Measurements from ENCODE around the gene NCAM1.
"Not testable (repeated sequence)": the region's sequence is repeated elsewhere in the genome, so short reads cannot be mapped to it uniquely, and the experiment has no call there.

The NCAM1 gene

GRCh38 chr11:113021111-113021510 is 59.9 kb downstream of the NCAM1 start:
- DNase-seq (ENCODE audit: low spot score in 2 of 2), result no peak
- H3K27me3 Mint-ChIP-seq, result peaks cover 4% of the 10 kb centered on the region
- H3K36me3 Mint-ChIP-seq, result no peaks in the 10 kb centered on the region
- H3K4me1 Mint-ChIP-seq, result no peaks in the 10 kb centered on the region
- ATAC-seq (ENCODE audit: low read depth), result no peak
- H3K4me3 Mint-ChIP-seq, result no peak overlapping the region
- no peaks in the 10 kb centered on the region for H3K9me3 Mint-ChIP-seq
- H3K27ac Mint-ChIP-seq, result no peak overlapping the region

GRCh38 chr11:113022262-113022661 is 61.0 kb downstream of the NCAM1 start:
- ATAC-seq (ENCODE audit: low read depth), result no peak
- H3K27ac Mint-ChIP-seq, result no peak overlapping the region

GRCh38 chr11:113023228-113023627 is 62.0 kb downstream of the NCAM1 start:
- peaks cover 6% of the 10 kb centered on the region for H3K27me3 Mint-ChIP-seq
- DNase-seq (ENCODE audit: low spot score in 2 of 2), result no peak
- no peaks in the 10 kb centered on the region for H3K4me1 Mint-ChIP-seq
- H3K9me3 Mint-ChIP-seq, result no peaks in the 10 kb centered on the region
- ATAC-seq (ENCODE audit: low read depth), result no peak
- no peak overlapping the region for H3K4me3 Mint-ChIP-seq
- no peak overlapping the region for H3K27ac Mint-ChIP-seq
- no peaks in the 10 kb centered on the region for H3K36me3 Mint-ChIP-seq

More at GRCh38 chr11:113022262-113022661, 61.0 kb downstream of the NCAM1 start:
- no peak for DNase-seq (ENCODE audit: low spot score in 2 of 2)
- H3K9me3 Mint-ChIP-seq, result no peaks in the 10 kb centered on the region
- H3K27me3 Mint-ChIP-seq, result peaks cover 6% of the 10 kb centered on the region
- H3K4me3 Mint-ChIP-seq, result no peak overlapping the region
- H3K4me1 Mint-ChIP-seq, result no peaks in the 10 kb centered on the region
- no peaks in the 10 kb centered on the region for H3K36me3 Mint-ChIP-seq

GRCh38 chr11:113023986-113024385 is 62.8 kb downstream of the NCAM1 start:
- ATAC-seq (ENCODE audit: low read depth) (no peak), DNase-seq (ENCODE audit: low spot score in 2 of 2) (no peak)
- Mint-ChIP-seq H3K4me1 (no peaks in the 10 kb centered on the region), H3K4me3 (no peak overlapping the region), H3K27ac (no peak overlapping the region), H3K27me3 (peaks cover 7% of the 10 kb centered on the region), H3K36me3 (no peaks in the 10 kb centered on the region), H3K9me3 (no peaks in the 10 kb centered on the region)

- Mint-ChIP-seq H3K4me3 (no peak overlapping the region), H3K27ac (no peak overlapping the region), H3K36me3 (no peaks in the 10 kb centered on the region), H3K9me3 (no peaks in the 10 kb centered on the region), H3K27me3 (peaks cover 4% of the 10 kb centered on the region), H3K4me1 (no peaks in the 10 kb centered on the region)
- ATAC-seq (ENCODE audit: low read depth) (no peak), DNase-seq (ENCODE audit: low spot score in 2 of 2) (no peak)
Observed at GRCh38 chr11:113026778-113027177, 65.6 kb downstream of the NCAM1 start.

DNA sequence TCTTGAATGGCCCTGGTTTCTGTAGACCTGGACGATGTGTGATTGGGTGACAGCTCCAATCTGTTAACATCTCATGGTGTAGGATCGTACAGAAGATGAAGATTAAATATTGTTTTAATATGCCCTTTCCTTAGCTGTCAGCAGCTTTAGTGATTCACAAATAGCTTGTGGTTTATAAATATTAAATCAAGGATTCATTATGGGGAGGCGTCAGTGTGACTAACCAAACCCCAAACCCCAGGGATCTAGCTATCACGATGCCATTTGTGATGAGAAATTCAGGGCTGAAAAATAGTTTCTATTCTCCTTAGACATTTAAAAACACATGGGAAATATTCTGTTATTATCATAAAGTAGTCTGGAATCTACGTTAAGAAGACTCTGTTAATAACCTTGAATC is 73.4 kb downstream of the NCAM1 start:
- Mint-ChIP-seq H3K9me3 (peaks cover 6% of the 10 kb centered on the region), H3K27ac (no peak overlapping the region), H3K4me3 (no peak overlapping the region), H3K27me3 (no peaks in the 10 kb centered on the region), H3K36me3 (no peaks in the 10 kb centered on the region), H3K4me1 (no peaks in the 10 kb centered on the region)
- DNase-seq (ENCODE audit: low spot score in 2 of 2), result no peak
- ATAC-seq (ENCODE audit: low read depth), result no peak

GRCh38 chr11:113035708-113036107 is 74.5 kb downstream of the NCAM1 start:
- DNase-seq (ENCODE audit: low spot score in 2 of 2) (no peak), ATAC-seq (ENCODE audit: low read depth) (no peak)
- no peaks in the 10 kb centered on the region for H3K4me1 Mint-ChIP-seq
- H3K27ac Mint-ChIP-seq, result no peak overlapping the region
- no peaks in the 10 kb centered on the region for H3K36me3 Mint-ChIP-seq
- no peaks in the 10 kb centered on the region for H3K27me3 Mint-ChIP-seq
- no peak overlapping the region for H3K4me3 Mint-ChIP-seq
- peaks cover 6% of the 10 kb centered on the region for H3K9me3 Mint-ChIP-seq

GRCh38 chr11:113043698-113044097 is 82.5 kb downstream of the NCAM1 start:
- DNase-seq (ENCODE audit: low spot score in 2 of 2) (no peak), ATAC-seq (ENCODE audit: low read depth) (no peak)
- Mint-ChIP-seq H3K9me3 (peaks cover 5% of the 10 kb centered on the region), H3K4me3 (no peak overlapping the region), H3K27me3 (peaks cover 9% of the 10 kb centered on the region), H3K36me3 (no peaks in the 10 kb centered on the region), H3K4me1 (no peaks in the 10 kb centered on the region), H3K27ac (no peak overlapping the region)

DNA sequence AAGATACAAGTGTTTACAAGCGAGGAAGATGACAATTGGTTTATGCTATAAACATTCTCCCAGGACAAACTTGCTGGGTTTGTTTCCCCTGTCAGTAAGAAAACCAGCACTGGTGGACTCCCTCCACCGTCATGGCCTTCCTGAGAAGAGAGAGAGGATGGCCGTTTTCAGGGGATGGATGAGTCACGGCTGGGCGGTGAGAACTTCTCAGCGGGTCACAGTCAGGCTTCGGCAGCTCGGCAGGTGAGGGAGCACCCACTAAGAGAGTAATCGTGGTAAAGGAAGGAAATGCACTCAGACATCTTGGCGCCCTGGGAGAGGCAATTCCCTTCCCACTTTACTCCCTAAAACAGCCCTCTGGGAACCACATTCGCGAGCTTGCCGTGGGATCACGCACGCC is 83.9 kb downstream of the NCAM1 start:
- Mint-ChIP-seq H3K27me3 (peaks cover 9% of the 10 kb centered on the region), H3K36me3 (no peaks in the 10 kb centered on the region), H3K27ac (no peak overlapping the region), H3K9me3 (peaks cover 5% of the 10 kb centered on the region), H3K4me1 (no peaks in the 10 kb centered on the region), H3K4me3 (no peak overlapping the region)
- ATAC-seq (ENCODE audit: low read depth), result no peak
- no peak for DNase-seq (ENCODE audit: low spot score in 2 of 2)

DNA sequence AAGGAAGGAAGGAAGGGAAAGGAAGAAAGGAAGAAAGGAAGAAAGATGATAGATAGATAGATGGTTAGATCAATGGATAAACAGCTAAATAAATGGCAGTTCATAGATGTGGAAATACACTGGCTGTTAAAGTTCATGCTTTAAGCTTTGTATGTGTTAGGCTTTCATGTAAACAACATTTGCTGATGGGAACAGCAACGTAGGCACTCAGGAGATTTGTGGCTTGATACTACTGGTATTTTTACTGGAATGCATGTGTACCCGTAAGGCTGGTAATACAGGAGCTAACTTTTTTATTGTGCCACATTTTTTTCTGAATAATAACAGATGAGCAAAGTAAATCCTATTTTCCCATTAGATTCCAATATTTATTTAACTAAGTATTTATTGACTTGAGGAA is 85.6 kb downstream of the NCAM1 start:
- peaks cover 5% of the 10 kb centered on the region for H3K9me3 Mint-ChIP-seq
- no peak overlapping the region for H3K4me3 Mint-ChIP-seq
- H3K27ac Mint-ChIP-seq, result no peak overlapping the region
- no peaks in the 10 kb centered on the region for H3K4me1 Mint-ChIP-seq
- DNase-seq (ENCODE audit: low spot score in 2 of 2) (no peak), ATAC-seq (ENCODE audit: low read depth) (no peak)
- no peaks in the 10 kb centered on the region for H3K36me3 Mint-ChIP-seq
- H3K27me3 Mint-ChIP-seq, result peaks cover 9% of the 10 kb centered on the region

GRCh38 chr11:113048820-113049768 is 87.9 kb downstream of the NCAM1 start:
- Mint-ChIP-seq H3K27me3 (no peaks in the 10 kb centered on the region), H3K9me3 (peaks cover 5% of the 10 kb centered on the region), H3K4me1 (no peaks in the 10 kb centered on the region), H3K4me3 (no peak overlapping the region), H3K36me3 (no peaks in the 10 kb centered on the region), H3K27ac (no peak overlapping the region)
- ATAC-seq (ENCODE audit: low read depth) (no peak), DNase-seq (ENCODE audit: low spot score in 2 of 2) (no peak)

- not testable (repeated sequence) for ATAC-seq (ENCODE audit: low read depth); H3K27me3 Mint-ChIP-seq; H3K4me3 Mint-ChIP-seq; DNase-seq (ENCODE audit: low spot score in 2 of 2); H3K27ac Mint-ChIP-seq; H3K36me3 Mint-ChIP-seq; H3K9me3 Mint-ChIP-seq; H3K4me1 Mint-ChIP-seq
Observed at GRCh38 chr11:113053042-113053441, 91.8 kb downstream of the NCAM1 start.

GRCh38 chr11:113057038-113057437 is 95.8 kb downstream of the NCAM1 start:
- Mint-ChIP-seq H3K36me3 (no peaks in the 10 kb centered on the region), H3K4me3 (no peak overlapping the region), H3K9me3 (no peaks in the 10 kb centered on the region), H3K4me1 (no peaks in the 10 kb centered on the region), H3K27me3 (no peaks in the 10 kb centered on the region), H3K27ac (no peak overlapping the region)
- ATAC-seq (ENCODE audit: low read depth) (no peak), DNase-seq (ENCODE audit: low spot score in 2 of 2) (no peak)

GRCh38 chr11:113059548-113059947 is 98.3 kb downstream of the NCAM1 start:
- H3K4me1 Mint-ChIP-seq, result no peaks in the 10 kb centered on the region
- no peaks in the 10 kb centered on the region for H3K36me3 Mint-ChIP-seq
- H3K27me3 Mint-ChIP-seq, result no peaks in the 10 kb centered on the region
- no peak overlapping the region for H3K27ac Mint-ChIP-seq
- ATAC-seq (ENCODE audit: low read depth) (no peak), DNase-seq (ENCODE audit: low spot score in 2 of 2) (no peak)
- H3K4me3 Mint-ChIP-seq, result no peak overlapping the region
- no peaks in the 10 kb centered on the region for H3K9me3 Mint-ChIP-seq

DNA sequence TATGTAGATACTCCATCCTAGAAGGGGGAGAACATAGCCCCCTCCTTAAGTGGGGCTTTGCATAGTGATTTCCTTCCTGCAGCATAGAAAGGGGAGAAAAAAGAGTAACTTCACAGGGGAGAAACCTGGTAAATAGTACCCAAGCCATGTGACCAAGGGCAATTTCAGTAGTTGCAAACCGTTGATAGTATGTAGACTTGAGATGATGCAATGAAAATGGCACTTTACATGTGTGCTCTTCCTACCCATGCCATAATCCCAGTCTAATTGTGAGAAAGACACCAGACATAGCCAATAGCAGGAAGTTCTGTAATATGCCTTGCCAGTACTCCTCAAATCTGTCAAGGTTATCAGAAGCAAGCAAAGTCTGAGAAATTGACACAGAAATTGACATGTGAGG is 104.1 kb downstream of the NCAM1 start:
- Mint-ChIP-seq H3K27ac (no peak overlapping the region), H3K4me3 (no peak overlapping the region), H3K36me3 (no peaks in the 10 kb centered on the region), H3K27me3 (peaks cover 2% of the 10 kb centered on the region), H3K4me1 (no peaks in the 10 kb centered on the region), H3K9me3 (peaks cover 2% of the 10 kb centered on the region)
- ATAC-seq (ENCODE audit: low read depth), result no peak
- no peak for DNase-seq (ENCODE audit: low spot score in 2 of 2)
